HepG2 (cell line): ENCODE data around the gene PLCL1. TPM values are rescaled to one million over a fixed set of nuclear protein-coding genes. Genes with fewer than 3 reads are reported as not detected.

ENCODE experiments used
- ATAC-seq: fragments of 200-7000 bp; cut with Tn5 transposase; 3 replicates; pipeline ENCODE4 v1.9.1; 2020; ENCODE audit warnings: mild to moderate bottlenecking, moderate library complexity
- BruUV-seq: library from RNA; stranded (reverse); fragments of 400-500 nt; replicated peaks from 2 replicates; lab custom pipeline; 2021; lab: Mats Ljungman, UMichigan
- CTCF ChIA-PET: fragments of 300-600 bp; formaldehyde crosslinking; extraction: SDS; loops from one replicate; lab custom pipeline; 2021; ENCODE audit warnings: low total read pairs, inconsistent platforms, low intra/inter-chr PET ratio; lab: Yijun Ruan, JAX
- POLR2A ChIA-PET: fragments of 350-600 bp; sonication (Branson Sonifier 250); formaldehyde crosslinking; loops from one replicate; lab custom pipeline; 2020; ENCODE audit warnings: antibody characterized with exemption, inconsistent platforms; lab: Yijun Ruan, JAX
- DNase-seq: peaks from one replicate; pipeline ENCODE4 v3.0.0-alpha.2; 2015; ENCODE audit warnings: low spot score
- FAIRE-seq: peaks from 3 replicates; lab custom pipeline; 2011; peaks lifted over from hg19 to GRCh38; lab: Jason Lieb, UNC
- H2AFZ ChIP-seq: one replicate; pipeline ENCODE4 v1.6.1; 2011; ENCODE audit warnings: low read length, inconsistent platforms
- H3K27ac ChIP-seq: fragments of 300-600 bp; 3 replicates; pipeline ENCODE4 v1.8.0; 2011; ENCODE audit warnings: mixed run types, mild to moderate bottlenecking, mixed read lengths, low read length, inconsistent platforms; ENCODE audit not compliant: insufficient read depth; ENCODE audit errors: extremely low read length
- H3K27me3 ChIP-seq, 2 experiments: fragments of 200-600 bp in 1 of 2; 2 replicates in 1 of 2; 3 replicates in 1 of 2; pipeline versions ENCODE4 v1.6.0 to v1.8.0; 2011; ENCODE audit warnings: low read length in 2 of 2, mild to moderate bottlenecking in 2 of 2, moderate library complexity in 2 of 2, inconsistent platforms in 1 of 2; ENCODE audit not compliant: insufficient read depth in 2 of 2, control insufficient read depth in 1 of 2
- H3K36me3 ChIP-seq, 2 experiments: fragments of 200-600 bp in 1 of 2; replicated peaks in 1 of 2; 2 replicates in 1 of 2; 3 replicates in 1 of 2; pipeline versions ENCODE4 v1.5.1 to v1.8.0; 2011; ENCODE audit warnings: low read length in 2 of 2, inconsistent platforms in 1 of 2; ENCODE audit not compliant: insufficient read depth in 2 of 2, control insufficient read depth in 1 of 2
- H3K4me1 ChIP-seq: 2 replicates; pipeline ENCODE4 v1.5.1; 2012; ENCODE audit warnings: low read length, inconsistent platforms; ENCODE audit not compliant: insufficient read depth
- H3K4me2 ChIP-seq: 2 replicates; pipeline ENCODE4 v1.6.0; 2011; ENCODE audit warnings: low read depth, low read length, inconsistent platforms
- H3K4me3 ChIP-seq, 3 experiments: fragments of 200-600 bp in 1 of 3; sonication (generic), shearing (Covaris generic) in 1 of 3; replicated peaks in 1 of 3; 2 replicates each; pipeline ENCODE4 v1.5.1; 2011 to 2016; ENCODE audit warnings: low read length in 3 of 3, inconsistent platforms in 2 of 3, low read depth in 2 of 3, mild to moderate bottlenecking in 2 of 3, control low read depth in 1 of 3, mixed read lengths in 1 of 3; ENCODE audit not compliant: insufficient read depth in 1 of 3
- H3K79me2 ChIP-seq: one replicate; pipeline ENCODE4 v1.6.1; 2011; ENCODE audit warnings: low read length, inconsistent platforms; ENCODE audit not compliant: insufficient read depth
- H3K9ac ChIP-seq: 2 replicates; pipeline ENCODE4 v1.6.0; 2011; ENCODE audit warnings: mild to moderate bottlenecking, low read depth, low read length, inconsistent platforms; ENCODE audit not compliant: insufficient read depth
- H3K9me3 ChIP-seq: 2 replicates; pipeline ENCODE4 v1.5.1; 2012; ENCODE audit warnings: mild to moderate bottlenecking, low read length
- H4K20me1 ChIP-seq: 2 replicates; pipeline ENCODE4 v1.6.0; 2011; ENCODE audit warnings: inconsistent platforms, mild to moderate bottlenecking, low read length, moderate library complexity; ENCODE audit not compliant: insufficient read depth
- MEIS2 ChIP-seq: sonication (generic); formaldehyde crosslinking; IDR thresholded peaks from 2 replicates; pipeline ENCODE4 v1.9.0; 2021; ENCODE audit warnings: mild to moderate bottlenecking, missing genetic modification reagents
- REPIN1 ChIP-seq: sonication (generic); formaldehyde crosslinking; IDR thresholded peaks from 2 replicates; pipeline ENCODE4 v1.8.0; 2022; ENCODE audit warnings: missing genetic modification reagents, low read depth, mild to moderate bottlenecking, borderline replicate concordance
- RNF219 ChIP-seq: sonication (generic); formaldehyde crosslinking; IDR thresholded peaks from 2 replicates; pipeline ENCODE4 v1.5.0; 2020; ENCODE audit warnings: mild to moderate bottlenecking, missing genetic modification reagents
- ZBTB42 ChIP-seq: sonication (generic); formaldehyde crosslinking; IDR thresholded peaks from 2 replicates; pipeline ENCODE4 v1.5.0; 2020; ENCODE audit warnings: mild to moderate bottlenecking, missing genetic modification reagents
- ZNF225 ChIP-seq: sonication (generic); formaldehyde crosslinking; IDR thresholded peaks from 2 replicates; pipeline ENCODE4 v1.4.0; 2020; ENCODE audit warnings: mild to moderate bottlenecking, missing genetic modification reagents
- ZNF281 ChIP-seq: sonication (generic); formaldehyde crosslinking; IDR thresholded peaks from 2 replicates; pipeline ENCODE4 v1.4.0; 2020; ENCODE audit warnings: missing genetic modification reagents, borderline replicate concordance
- ZNF512 ChIP-seq: sonication (generic); formaldehyde crosslinking; IDR thresholded peaks from 2 replicates; pipeline ENCODE4 v1.4.0; 2020; ENCODE audit warnings: mild to moderate bottlenecking, missing genetic modification reagents
- ZNF646 ChIP-seq: sonication (generic); formaldehyde crosslinking; IDR thresholded peaks from 2 replicates; pipeline ENCODE4 v1.9.0; 2021; ENCODE audit warnings: mild to moderate bottlenecking, missing genetic modification reagents
- ZNF777 ChIP-seq: sonication (generic); formaldehyde crosslinking; IDR thresholded peaks from 2 replicates; pipeline ENCODE4 v1.4.0; 2020; ENCODE audit warnings: missing genetic modification reagents
- WGBS: methylation state at CpG from one replicate; pipeline ENCODE4 v1.1.6; 2017; ENCODE audit warnings: low lambda C conversion rate; 5-methylcytosine and 5-hydroxymethylcytosine counted together
- in situ Hi-C: cut with HindIII; loops from 2 replicates; pipeline ENCODE4 v1.10.0; 2017; ENCODE audit warnings: low pct_unique_long_range_greater_than_20kb; ENCODE audit not compliant: extremely low pct_ligation_motif_present
- intact Hi-C: fragments of 100-400 bp; cut with micrococcal nuclease; formaldehyde crosslinking; loops from one replicate; pipeline ENCODE4 v1.10.0; 2022; ENCODE audit not compliant: unreplicated experiment
- polyA plus RNA-seq, 8 experiments: library from polyadenylated mRNA; depleted of rRNA in 3 of 8; stranded (reverse) in 7 of 8; unstranded in 1 of 8; fragments of >200 nt; fragmentation: Illumina TruSeq in 4 of 8; extraction: Trizol in 4 of 8; gene quantifications; 2 replicates each; pipeline versions ENCODE4 v1.2.1 to v1.2.3, GENCODE V29; 2011 to 2016; ENCODE audit warnings: low read depth in 4 of 8, missing spikeins in 1 of 8, mixed read lengths in 1 of 8; ENCODE audit not compliant: insufficient read depth in 1 of 8
- total RNA-seq, 5 experiments: library from RNA; depleted of rRNA; stranded (reverse); fragments of >200 nt; fragmentation: Illumina TruSeq; extraction: Trizol; gene quantifications; 2 replicates each; pipeline ENCODE4 v1.2.3, GENCODE V29; 2016; ENCODE audit warnings: low read depth in 1 of 5

The PLCL1 gene
- total and polyA plus RNA-seq, 2 of the 13 experiments (the other 11 are each of a cell fraction or from before 2014, with no cell fraction given): not detected

- TF ChIP-seq RNF219 (CRISPR knock-in tag) (no peak), ZNF281 (CRISPR knock-in tag) (no peak), ZNF777 (CRISPR knock-in tag) (no peak)
These were observed 169.4 kb downstream of the PLCL1 start (continued) for GRCh38 chr2:197973772-197974171.

- DNase-seq: no peak
- no peaks in the 10 kb centered on the region for H3K79me2 ChIP-seq
- no peak for FAIRE-seq
- BruUV-seq: no TSS peak
- no peak overlapping the region for H3K4me3 ChIP-seq
- in situ Hi-C loops: no loop called here
- ChIA-PET POLR2A (no interaction called here), CTCF (no interaction called here)
- H3K27ac ChIP-seq: no peak overlapping the region
- WGBS: 7% methylated on average over 5 of the region's 5 CpGs
- no peaks in the 10 kb centered on the region for H3K9me3 ChIP-seq
- H4K20me1 ChIP-seq: no peaks in the 10 kb centered on the region
- ATAC-seq: no peak
- no peak overlapping the region for H3K4me2 ChIP-seq
- H3K27me3 ChIP-seq: peaks cover 0 to 14% of the 10 kb centered on the region in 2 experiments; a peak in 1 of 5 replicates
- no peak overlapping the region for H3K9ac ChIP-seq
- intact Hi-C loops: no loop called here
- no peaks in the 10 kb centered on the region for H3K4me1 ChIP-seq
- no peak overlapping the region for H2AFZ ChIP-seq
- H3K36me3 ChIP-seq: no peaks in the 10 kb centered on the region
- TF ChIP-seq ZBTB42 (CRISPR knock-in tag) (no peak), MEIS2 (CRISPR knock-in tag) (no peak), ZNF225 (no peak), ZNF512 (CRISPR knock-in tag) (no peak), ZNF646 (CRISPR knock-in tag) (no peak), REPIN1 (CRISPR knock-in tag) (no peak)
These were observed 171.6 kb downstream of the PLCL1 start for GRCh38 chr2:197975931-197976519.
